ENCODE measurements around the gene LTBP2.
"Not testable (repeated sequence)": the region's sequence is repeated elsewhere in the genome, so short reads cannot be mapped to it uniquely, and the experiment has no call there.

Gene LTBP2

GRCh38 chr14:74549588-74549987 lies 62.4 kb downstream of the LTBP2 start:
- DNase-seq (ENCODE audit: low read depth), result no peak

- DNase-seq (ENCODE audit: low read depth), result no peak
Observed at GRCh38 chr14:74548881-74549280, 63.2 kb downstream of the LTBP2 start.

GRCh38 chr14:74547331-74547927 lies 64.6 kb downstream of the LTBP2 start:
- no peak for DNase-seq (ENCODE audit: low read depth)

- DNase-seq (ENCODE audit: low read depth), result no peak
Observed at GRCh38 chr14:74546416-74546815, 65.6 kb downstream of the LTBP2 start.

GRCh38 chr14:74545386-74545785 lies 66.7 kb downstream of the LTBP2 start:
- no peak for DNase-seq (ENCODE audit: low read depth)

- DNase-seq (ENCODE audit: low read depth), result no peak
Observed at GRCh38 chr14:74543771-74544438, 68.1 kb downstream of the LTBP2 start.

GRCh38 chr14:74542056-74542685 lies 69.9 kb downstream of the LTBP2 start:
- no peak for DNase-seq (ENCODE audit: low read depth)

GRCh38 chr14:74541225-74541624 lies 70.8 kb downstream of the LTBP2 start:
- no peak for DNase-seq (ENCODE audit: low read depth)

GRCh38 chr14:74539503-74539902 lies 72.5 kb downstream of the LTBP2 start:
- DNase-seq (ENCODE audit: low read depth), result no peak

- DNase-seq (ENCODE audit: low read depth), result no peak
Observed at GRCh38 chr14:74538411-74539391, 73.3 kb downstream of the LTBP2 start.

GRCh38 chr14:74536336-74536735 lies 75.7 kb downstream of the LTBP2 start:
- not testable (repeated sequence) for DNase-seq (ENCODE audit: low read depth)

GRCh38 chr14:74535756-74536325 lies 76.2 kb downstream of the LTBP2 start:
- no peak for DNase-seq (ENCODE audit: low read depth)

- DNase-seq (ENCODE audit: low read depth), result no peak
Observed at GRCh38 chr14:74533576-74533975, 78.5 kb downstream of the LTBP2 start.

- no peak for DNase-seq (ENCODE audit: low read depth)
Observed at GRCh38 chr14:74532246-74532645, 79.8 kb downstream of the LTBP2 start.

GRCh38 chr14:74531467-74531866 lies 80.6 kb downstream of the LTBP2 start:
- no peak for DNase-seq (ENCODE audit: low read depth)

- no peak for DNase-seq (ENCODE audit: low read depth)
Observed at GRCh38 chr14:74531006-74531405, 81.0 kb downstream of the LTBP2 start.

- DNase-seq (ENCODE audit: low read depth), result no peak
Observed at GRCh38 chr14:74528886-74529285, 83.2 kb downstream of the LTBP2 start.

GRCh38 chr14:74528406-74528805 lies 83.6 kb downstream of the LTBP2 start:
- DNase-seq (ENCODE audit: low read depth), result no peak

- DNase-seq (ENCODE audit: low read depth), result no peak
Observed at GRCh38 chr14:74527736-74528280, 84.2 kb downstream of the LTBP2 start.

GRCh38 chr14:74526854-74527585 lies 85.0 kb downstream of the LTBP2 start:
- DNase-seq (ENCODE audit: low read depth), result no peak

GRCh38 chr14:74525361-74525851 lies 86.6 kb downstream of the LTBP2 start:
- no peak for DNase-seq (ENCODE audit: low read depth)
